Glomerular endothelial cell (primary cell): ENCODE results near the gene GNG7. TPM values are rescaled to one million over a fixed set of nuclear protein-coding genes. Genes with fewer than 3 reads are reported as not detected.

Source experiments
- DNase-seq: peaks from one replicate; pipeline ENCODE4 v3.0.0-alpha.2; 2011; ENCODE audit warnings: low read depth, low spot score; ENCODE audit errors: extremely low read depth
- total RNA-seq: library from RNA; depleted of rRNA; stranded (reverse); fragments of >200 nt; gene quantifications from 2 replicates; pipeline ENCODE4 v1.2.3, GENCODE V29; 2015

GNG7 gene
- total RNA-seq, 1 donor from 2014 or later: 1.3 TPM

DNA sequence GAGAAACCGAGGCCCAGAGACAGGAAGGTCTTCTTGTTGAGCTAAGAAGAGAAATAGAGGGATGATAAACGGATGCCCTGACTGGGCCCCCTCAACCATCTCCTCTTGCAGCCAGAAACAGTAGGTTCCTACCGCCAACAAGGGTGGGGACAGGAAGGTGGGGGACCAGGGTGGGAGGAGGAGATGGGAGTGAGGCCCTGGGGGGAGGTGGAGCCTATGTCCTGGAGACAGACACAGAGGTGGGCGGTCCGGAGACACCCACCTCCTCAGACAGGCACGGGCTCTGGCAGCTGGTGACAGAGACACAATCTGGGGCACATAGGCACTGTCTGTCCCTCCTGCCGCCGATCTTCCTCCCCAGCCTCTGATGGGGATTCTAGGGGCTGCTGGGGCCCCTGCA is 209.6 kb downstream of the GNG7 start:
- no peak for DNase-seq

DNA sequence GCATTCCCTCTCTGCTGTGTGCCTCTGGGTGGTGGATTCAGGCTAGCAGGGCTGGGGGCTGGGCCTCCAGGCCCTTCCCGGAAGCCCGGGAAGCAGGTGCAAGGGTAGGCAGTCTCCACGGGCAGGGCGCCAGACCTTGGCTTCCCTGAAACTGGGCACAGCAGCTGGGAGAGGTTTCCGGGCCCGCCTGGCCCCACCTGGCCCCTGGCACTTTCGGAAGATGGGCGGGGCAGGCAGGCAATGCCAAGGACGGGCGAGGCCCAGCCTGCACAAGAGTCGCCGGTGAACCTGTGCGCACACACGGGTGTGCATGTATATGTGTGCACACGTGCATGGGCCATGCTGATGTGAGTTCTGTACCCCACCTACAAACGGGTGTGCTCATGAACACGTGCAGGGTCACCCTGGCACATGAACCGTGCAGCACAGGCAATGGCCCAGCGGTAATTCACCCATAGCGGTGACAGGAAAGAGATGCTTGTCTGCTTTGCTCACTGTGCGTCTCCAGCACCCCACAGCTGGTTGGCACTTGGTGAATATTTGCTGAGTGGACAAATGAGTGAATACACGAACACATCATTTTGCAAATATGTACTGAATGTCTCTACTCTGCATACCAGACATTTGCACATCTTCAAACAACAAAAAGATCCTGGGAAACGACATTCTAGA is 211.2 kb downstream of the GNG7 start:
- no peak for DNase-seq

DNA sequence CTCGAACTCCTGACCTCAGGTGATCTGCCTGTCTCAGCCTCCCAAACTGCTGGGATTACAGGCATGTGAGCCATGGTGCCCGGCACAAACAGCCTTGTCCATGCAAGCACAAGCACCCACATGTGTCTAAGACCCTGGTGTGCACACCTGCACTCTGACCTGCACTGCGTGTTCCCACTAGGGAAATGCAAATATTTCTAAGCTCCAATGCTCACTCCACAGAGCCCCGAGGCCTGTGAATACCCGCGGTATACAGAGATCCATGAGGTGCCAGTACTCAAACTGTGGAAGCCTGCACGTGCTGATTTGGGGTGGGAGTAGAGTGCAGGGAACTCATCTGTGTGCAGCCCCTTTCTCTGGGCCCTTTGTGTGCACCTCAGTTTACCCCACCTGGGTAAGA is 211.8 kb downstream of the GNG7 start:
- DNase-seq: no peak

DNA sequence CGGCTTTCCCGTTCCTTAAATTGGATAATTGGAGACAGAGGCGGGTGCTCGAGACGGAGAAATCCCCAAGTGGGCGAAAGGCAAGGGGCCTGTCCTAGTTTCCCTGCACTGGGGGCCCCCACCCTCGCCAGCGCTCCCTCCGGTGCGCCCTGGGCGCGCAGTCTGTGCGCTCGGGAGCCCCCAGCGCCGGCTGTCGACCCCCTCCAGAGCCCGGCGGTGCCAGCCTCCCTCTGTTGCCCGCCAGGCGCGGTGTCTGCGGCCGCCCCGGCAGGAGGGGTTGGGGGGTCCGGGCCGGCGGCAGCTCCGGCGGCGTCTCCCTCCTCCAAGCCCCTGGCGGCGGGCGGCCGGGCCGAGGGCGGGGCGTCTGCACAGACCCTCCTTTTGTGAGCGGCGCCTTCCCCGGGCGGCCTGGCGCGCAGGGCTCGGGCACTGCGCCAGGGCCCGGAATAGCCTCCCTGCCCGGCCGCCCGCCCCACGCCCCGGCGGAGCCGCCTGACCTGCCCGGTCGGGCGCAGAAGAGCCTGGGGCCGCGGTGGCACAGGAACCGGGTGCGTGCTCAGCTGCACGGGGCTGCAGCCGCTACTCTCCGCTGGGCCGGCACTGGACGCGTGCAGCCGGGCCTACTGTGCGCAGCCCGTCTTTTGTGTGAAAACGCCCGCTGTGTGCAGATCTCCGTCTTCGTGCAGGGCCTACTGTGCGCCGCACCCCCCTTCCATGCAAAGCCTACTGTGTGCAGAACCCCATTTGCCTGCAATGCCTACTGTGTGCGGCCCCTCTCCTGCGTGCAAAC is 213.4 kb downstream of the GNG7 start:
- no peak for DNase-seq

DNA sequence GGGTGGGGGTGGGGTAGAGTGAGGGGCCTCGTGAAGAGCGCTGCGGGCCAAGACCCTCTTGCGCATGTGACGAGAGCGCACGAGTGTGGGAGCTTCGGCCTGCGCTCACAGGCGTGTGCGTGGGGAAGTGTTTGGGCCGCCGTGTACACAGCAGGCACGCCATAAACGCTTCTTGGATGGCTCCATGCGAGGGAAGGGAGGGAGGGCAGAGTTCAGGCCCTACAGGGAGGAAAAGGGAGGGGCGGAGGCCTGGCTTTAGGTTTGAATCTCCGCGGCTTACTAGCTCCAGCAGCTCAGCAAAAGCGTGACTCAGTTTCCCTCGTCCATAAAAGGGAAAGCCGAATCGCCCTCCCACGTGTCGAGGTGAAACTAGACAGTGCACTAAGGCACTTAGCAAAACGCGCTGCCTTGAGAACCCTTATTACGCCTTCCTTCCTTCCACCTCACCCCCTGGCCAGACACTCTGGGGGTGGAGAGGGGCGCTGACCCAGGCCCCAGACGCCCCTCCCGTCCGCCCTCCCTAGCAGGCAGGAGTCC is 214.0 kb downstream of the GNG7 start:
- no peak for DNase-seq

DNA sequence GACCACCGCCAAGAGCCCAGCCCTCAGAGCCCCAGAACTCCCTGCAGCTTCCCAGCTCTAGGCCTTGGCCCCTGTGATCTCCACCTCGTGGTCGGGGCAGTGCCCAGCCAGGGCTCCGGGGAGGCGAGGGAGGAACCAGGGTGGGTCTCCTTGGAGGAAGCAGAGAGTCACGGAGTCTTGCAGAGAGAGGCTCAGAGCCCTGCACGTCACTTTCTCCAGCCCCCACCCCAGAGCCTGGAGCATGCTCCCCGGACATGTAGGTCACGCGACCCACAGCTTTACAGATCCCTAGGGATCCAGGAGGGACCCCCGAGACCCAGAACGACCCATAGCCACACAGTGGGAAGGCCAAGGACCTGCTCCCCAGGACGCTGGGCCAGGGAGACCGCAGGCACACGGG is 214.7 kb downstream of the GNG7 start:
- DNase-seq: no peak

DNA sequence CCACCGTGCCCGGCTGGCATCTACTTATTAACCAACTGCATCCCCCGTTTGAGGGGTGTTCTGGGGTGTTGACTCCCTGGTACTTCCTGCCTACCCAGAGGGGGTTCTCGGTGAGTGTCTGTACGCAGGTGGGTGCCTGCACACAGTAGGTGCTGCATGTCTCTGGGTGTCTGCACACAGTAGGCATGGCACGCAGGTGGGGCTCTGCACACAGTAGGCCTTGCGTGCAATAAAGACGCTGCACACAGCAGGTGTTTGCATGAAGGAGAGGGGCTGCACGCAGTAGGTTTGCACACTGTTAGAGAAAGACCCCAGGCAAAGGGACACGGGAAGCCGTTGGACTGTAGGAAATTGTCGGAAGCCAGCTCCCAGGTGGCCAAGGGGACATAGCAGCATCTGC is 215.4 kb downstream of the GNG7 start:
- DNase-seq: no peak

DNA sequence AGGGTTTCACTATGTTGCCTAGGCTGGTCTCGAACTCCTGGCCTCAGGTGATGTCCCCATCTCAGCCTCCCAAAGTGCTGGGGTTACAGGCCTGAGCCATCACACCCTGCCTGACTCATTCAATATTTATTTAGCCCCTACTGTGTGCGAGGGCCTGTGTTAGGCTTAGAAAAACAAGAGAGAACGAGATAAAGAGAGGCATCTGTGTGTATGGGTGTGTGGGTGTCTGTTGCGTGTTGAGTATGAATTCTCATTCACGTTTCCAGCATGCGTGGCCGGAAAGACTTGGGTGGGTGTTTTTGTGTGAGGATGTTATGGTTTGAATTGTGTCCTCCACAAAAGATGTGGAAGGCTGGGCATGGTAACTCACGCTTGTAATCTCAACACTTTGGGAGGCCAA is 217.1 kb downstream of the GNG7 start:
- DNase-seq: no peak

DNA sequence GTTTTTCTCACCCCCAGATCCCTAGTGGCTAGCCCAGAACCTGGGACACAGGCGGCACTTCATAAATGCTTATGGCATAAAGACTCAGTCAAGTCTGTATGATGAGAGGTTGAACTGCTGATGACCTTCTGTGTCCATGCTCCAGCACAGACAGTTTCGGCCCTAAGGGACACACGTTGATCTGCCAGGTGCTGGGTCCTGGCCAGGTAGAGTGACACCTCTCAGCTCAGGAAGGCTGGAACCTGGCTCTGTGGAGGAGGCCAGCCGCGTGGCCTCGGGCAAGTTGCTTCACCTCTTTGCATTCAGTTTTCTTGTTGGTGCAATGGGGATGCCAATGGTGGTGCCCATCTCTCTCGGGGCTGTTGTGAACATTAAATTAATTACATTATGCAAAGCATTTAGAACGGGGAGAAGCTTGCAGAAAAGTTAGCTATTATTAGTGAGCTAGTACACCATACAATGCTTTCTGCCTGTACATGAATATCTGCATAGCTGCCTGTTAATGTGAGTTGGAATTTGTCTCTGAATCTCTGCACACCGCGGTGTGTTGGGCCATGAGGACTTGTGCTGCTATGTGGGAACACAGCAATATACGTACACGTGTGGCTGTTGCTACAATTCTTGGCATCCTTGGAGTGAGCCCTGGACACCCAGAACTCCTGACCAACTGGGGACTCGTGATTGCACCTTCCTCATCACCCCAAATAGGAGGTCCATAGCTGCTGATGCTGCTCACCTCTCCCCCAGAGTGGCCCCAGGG is 218.1 kb downstream of the GNG7 start:
- DNase-seq: no peak

DNA sequence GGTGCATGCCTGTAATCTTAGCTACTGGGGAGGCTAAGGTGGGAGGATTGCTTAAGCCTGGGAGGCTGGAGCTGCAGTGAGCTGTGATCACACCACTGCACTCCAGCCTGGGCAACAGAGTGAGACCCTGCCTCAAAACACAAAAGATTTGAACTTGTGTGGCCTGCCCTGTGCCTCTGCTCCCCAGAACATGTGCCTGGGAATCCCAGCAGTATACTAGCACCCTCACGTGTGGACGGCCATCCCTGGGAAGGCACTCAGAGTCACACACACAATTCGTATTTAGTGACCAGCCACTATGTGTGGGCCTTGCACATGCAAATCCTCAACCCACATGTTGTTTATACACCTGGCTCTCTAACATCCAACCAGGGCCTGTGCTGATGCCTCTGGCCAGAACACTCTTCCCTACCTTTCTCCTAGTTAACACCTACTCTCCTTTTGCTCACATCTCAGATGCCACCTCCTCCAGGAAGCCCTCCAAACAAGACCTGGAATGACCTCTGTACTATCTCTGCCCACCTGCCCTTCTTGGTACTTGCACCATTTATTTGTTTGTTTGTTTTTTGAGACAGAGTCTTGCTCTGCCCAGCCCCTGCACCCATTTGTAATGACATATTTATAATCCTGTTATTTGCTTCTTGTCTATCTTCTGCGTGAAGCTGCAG is 218.9 kb downstream of the GNG7 start:
- DNase-seq: no peak

DNA sequence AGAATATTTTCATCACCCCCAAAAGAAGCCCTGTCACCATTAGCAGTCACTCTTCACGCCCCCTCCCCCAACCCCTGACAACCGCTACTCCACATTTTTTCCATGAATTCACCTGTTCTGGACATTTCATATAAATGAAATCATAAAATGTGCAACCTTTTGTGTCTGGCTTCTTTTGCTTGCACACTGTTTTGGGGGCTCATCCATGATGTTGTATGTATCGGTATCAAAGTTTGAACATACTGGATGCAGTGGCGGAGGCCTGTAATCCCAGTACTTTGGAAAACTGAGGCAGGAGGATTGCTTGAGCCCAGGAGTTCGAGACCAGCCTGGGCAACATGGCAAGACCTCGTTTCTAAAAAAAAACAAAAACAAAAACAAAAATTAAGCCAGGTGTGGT is 219.4 kb downstream of the GNG7 start:
- no peak for DNase-seq

DNA sequence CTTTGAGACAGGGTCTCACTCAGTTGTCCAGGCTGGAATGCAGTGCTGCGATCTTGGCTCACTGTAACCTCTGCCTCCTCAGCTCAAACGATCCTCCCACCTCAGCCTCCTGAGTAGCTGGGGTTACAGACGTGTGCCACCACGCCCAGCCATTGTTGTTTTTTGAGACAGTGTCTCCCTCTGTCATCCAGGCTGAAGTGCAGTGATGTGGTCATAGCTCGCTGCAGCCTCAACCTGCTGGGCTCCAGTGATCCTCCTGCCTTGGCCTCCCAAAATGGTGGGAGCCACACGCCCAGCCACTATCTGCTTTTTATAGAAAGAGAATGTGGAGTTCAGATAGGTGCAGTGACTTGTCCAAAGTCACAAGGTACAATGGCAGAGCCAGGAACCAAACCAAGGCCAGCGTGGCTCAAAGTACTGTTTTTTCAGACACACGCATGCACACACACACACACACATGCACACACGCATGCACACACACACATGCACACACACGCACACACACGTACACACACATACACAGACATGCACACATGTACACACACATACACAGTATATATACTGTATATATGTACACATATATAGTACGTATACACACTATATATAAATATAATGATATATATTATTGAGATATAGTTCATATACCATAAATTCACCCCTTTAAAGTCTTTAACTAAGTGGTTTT is 220.0 kb downstream of the GNG7 start:
- DNase-seq: no peak

DNA sequence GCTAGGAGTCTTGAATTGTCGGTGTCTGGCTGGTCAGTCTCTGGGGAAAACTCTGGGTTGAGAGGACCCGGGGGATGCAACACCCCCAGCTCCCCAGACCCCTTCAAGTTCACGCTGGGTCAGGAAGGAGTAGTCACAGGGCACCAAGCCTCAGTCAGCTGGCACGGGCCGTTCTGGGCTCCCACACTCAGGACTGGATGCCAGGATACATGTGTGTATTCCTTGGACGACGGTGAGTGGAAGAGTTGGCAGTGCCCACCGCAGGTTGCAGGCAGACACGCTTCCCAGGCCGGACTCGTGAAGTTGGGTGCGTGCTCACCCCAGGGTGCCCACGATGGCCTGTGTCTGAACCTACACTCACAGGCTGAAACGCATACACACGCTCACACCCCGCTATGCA is 221.0 kb downstream of the GNG7 start:
- DNase-seq: no peak

DNA sequence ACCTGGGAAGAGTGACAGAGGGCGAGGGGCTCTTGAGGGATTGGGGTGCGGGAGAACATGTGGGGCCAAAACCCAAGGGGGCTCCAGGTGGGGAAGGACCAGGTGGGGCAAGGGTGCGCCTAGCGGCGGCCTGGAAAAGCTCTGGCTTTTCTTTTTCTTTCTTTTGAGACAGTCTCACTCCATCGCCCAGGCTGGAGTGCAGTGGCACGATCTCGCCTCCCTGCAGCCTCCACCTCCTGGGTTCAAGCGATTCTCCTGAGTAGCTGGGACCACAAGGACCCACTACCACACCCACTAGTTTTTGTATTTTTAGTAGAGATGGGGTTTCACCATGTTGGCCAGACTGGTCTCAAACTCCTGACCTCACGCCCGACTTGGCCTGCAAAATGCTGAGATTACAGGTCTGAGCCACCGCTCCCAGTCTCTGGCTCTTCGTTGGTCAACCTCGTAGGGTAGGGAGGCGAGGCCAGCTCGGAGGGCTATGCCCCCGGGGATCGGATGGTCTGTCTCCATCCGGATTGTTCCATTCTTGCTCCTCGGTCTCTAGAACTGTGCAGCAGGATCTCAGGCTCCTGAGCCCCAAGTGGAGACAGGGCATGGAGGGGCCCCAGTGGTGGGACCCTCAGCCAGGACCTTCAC is 222.8 kb downstream of the GNG7 start:
- no peak for DNase-seq

DNA sequence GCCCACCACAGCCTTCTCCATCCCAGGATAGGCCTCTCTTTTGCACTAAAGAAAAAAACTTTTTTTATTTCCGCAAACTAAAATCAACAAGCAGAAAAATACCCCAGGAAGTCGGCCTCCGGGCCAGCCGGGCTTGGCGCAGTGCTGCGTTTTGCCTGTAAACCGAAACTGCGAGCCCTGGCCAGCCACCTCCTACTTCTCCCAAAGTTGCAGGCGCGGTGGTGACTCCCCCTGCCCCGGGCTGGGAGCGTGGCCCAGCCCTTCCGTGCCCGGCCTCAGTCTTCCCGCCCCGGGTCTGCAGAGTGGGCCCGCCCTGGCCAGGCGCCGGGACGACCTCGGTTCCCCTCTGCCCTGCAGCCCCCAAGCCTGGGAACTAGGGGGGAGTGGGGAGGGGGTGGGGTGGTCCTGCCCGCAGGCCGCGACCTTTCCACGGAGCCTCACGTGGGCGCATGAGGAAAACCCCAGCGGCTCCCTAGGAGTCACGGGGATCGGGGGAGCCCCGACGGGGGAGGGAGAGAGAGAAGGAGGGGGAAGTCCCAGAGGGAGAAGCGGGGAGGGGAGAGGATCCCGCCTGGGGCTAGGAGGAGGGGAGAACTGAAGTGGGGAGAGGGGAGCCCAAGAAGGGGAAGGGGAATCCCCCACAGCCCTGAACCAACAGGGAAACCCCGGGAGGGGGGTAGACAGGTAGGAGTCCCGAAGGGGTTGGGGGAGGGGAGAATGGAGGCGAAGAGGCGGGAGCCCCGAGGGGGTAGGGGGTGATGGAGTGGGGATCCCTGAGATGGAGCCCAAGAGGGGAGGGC is 223.5 kb downstream of the GNG7 start:
- DNase-seq: no peak

DNA sequence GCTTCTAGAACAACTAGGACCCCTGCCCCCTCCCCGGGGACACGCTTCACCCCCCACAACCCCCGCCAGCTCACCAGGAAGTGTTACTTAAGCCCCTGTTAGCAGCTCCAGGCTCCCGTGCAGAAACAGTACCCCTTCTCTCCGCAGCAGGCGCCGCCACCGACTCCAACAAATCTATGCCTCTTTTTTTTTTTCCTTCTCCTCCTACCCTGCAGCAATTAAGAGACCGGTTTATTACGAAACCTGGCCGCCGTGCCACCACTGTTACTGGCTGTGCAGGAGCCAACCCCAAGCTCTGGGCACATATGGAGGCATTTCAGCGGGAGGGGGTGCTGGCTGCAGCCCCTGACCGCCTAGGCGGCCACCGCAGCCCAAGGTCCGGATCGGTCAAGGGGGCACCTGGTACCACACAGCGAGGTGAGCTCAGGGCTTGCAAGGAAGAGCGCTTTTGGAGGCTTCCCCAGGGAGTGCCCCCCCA is 224.2 kb downstream of the GNG7 start:
- DNase-seq: no peak

DNA sequence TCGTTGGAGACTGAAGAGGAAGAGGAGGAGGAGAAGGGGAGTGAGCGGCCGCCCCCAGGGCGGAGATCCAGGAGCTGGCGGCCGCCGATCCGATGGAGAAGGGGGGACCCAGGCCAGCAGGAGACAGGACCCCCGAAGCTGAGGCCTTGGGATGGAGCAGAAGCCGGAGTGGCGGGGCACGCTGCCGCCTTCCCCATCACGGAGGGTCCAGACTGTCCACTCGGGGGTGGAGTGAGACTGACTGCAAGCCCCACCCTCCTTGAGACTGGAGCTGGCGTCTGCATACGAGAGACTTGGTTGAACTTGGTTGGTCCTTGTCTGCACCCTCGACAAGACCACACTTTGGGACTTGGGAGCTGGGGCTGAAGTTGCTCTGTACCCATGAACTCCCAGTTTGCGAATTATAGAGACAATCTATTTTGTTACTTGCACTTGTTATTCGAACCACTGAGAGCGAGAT is 224.7 kb downstream of the GNG7 start:
- DNase-seq: no peak

DNA sequence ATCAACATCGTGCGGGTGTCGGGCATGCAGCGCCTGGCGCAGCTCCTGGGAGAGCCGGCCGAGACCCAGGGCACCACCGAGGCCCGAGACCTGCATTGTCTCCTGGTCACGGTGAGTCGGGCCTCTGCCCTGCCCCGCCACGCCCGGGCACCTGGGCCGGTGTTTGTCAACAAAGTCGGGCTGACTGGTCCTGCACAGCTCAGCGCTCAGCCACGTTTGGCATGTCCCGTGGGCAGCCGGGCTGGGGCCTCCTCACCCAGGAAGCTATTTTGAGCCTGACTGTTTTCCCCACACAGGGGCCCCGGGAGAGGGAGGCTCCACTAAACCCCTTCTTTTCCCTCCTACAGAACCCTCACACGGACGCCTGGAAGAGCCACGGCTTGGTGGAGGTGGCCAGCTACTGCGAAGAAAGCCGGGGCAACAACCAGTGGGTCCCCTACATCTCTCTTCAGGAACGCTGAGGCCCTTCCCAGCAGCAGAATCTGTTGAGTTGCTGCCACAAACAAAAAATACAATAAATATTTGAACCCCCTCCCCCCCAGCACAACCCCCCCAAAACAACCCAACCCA is 225.3 kb downstream of the GNG7 start:
- no peak for DNase-seq
